ENCODE measurements around the gene RAMACL.

RAMACL gene

GRCh38 chr6:166579237-166579850, 7.1 kb downstream of the RAMACL start:
- no peak for DNase-seq (ENCODE audit: low read depth)
- TF ChIP-seq MAX (IDR thresholded peaks at IDR 0.05; ENCODE audit: low read depth, low read length) (no peak), POLR2A (IDR thresholded peaks at IDR 0.05; ENCODE audit: extremely low read depth, insufficient read length) (no peak), MYC (IDR thresholded peaks at IDR 0.05; ENCODE audit: low read depth, low read length) (no peak), CTCF (IDR thresholded peaks at IDR 0.05; ENCODE audit: low read depth, low read length) (no peak)
- no peak overlapping the region for H3K4me3 ChIP-seq (ENCODE audit: low read depth, low read length)

GRCh38 chr6:166578536-166579236, 7.8 kb downstream of the RAMACL start:
- TF ChIP-seq MAX (IDR thresholded peaks at IDR 0.05; ENCODE audit: low read depth, low read length): no peak
- no peak for TF ChIP-seq MYC (IDR thresholded peaks at IDR 0.05; ENCODE audit: low read depth, low read length)
- TF ChIP-seq CTCF (IDR thresholded peaks at IDR 0.05; ENCODE audit: low read depth, low read length): no peak
- no peak for TF ChIP-seq POLR2A (IDR thresholded peaks at IDR 0.05; ENCODE audit: extremely low read depth, insufficient read length)
- DNase-seq (ENCODE audit: low read depth): no peak

GRCh38 chr6:166575205-166575604, 11.3 kb downstream of the RAMACL start:
- TF ChIP-seq MAX (IDR thresholded peaks at IDR 0.05; ENCODE audit: low read depth, low read length) (no peak), CTCF (IDR thresholded peaks at IDR 0.05; ENCODE audit: low read depth, low read length) (no peak)
- DNase-seq (ENCODE audit: low read depth): no peak
- no peak overlapping the region for H3K4me3 ChIP-seq (ENCODE audit: low read depth, low read length)

More at GRCh38 chr6:166578536-166579236, 7.8 kb downstream of the RAMACL start:
- no peak overlapping the region for H3K4me3 ChIP-seq (ENCODE audit: low read depth, low read length)

GRCh38 chr6:166573511-166574216, 12.8 kb downstream of the RAMACL start:
- DNase-seq (ENCODE audit: low read depth): no peak
- H3K4me3 ChIP-seq (ENCODE audit: low read depth, low read length): no peak overlapping the region
- TF ChIP-seq POLR2A (IDR thresholded peaks at IDR 0.05; ENCODE audit: extremely low read depth, insufficient read length) (no peak), MYC (IDR thresholded peaks at IDR 0.05; ENCODE audit: low read depth, low read length) (no peak)

GRCh38 chr6:166572370-166573261, 13.9 kb downstream of the RAMACL start:
- peak; percentile 29 for DNase-seq (ENCODE audit: low read depth)
- H3K4me3 ChIP-seq (ENCODE audit: low read depth, low read length): no peak overlapping the region
- no peak for TF ChIP-seq POLR2A (IDR thresholded peaks at IDR 0.05; ENCODE audit: extremely low read depth, insufficient read length)
- no peak for TF ChIP-seq MYC (IDR thresholded peaks at IDR 0.05; ENCODE audit: low read depth, low read length)
- no peak for TF ChIP-seq CTCF (IDR thresholded peaks at IDR 0.05; ENCODE audit: low read depth, low read length)

Data from NB4 (cell line).